ENCODE data around the gene KAZN.

The KAZN gene

GRCh38 chr1:14944471-14944985, 346.0 kb downstream of the KAZN start:
- TF ChIP-seq GATA3 (IDR thresholded peaks at IDR 0.05; ENCODE audit: low read depth, low read length) (no peak), GATA2 (IDR thresholded peaks at IDR 0.05; ENCODE audit: low read depth, low read length) (no peak)

GRCh38 chr1:14945132-14946010, 346.9 kb downstream of the KAZN start:
- TF ChIP-seq GATA2 (IDR thresholded peaks at IDR 0.05; ENCODE audit: low read depth, low read length) (no peak), GATA3 (IDR thresholded peaks at IDR 0.05; ENCODE audit: low read depth, low read length) (no peak)

DNA sequence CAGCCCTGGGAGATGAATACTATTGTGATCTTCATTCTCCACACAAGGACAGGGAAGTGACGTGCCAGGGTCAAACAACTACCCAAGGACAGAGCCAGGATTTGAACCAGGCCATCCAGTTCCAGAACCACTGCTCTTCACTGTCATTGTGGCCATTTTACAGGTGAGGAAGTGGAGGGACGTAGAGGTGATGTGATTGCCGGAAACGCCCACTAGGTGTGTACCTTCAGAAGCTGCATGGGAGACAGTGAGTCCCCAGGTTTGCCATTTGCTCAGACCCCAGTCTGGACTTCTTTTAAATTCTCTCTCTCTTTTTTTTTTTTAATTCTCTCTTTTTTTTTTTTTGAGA, 347.5 kb downstream of the KAZN start:
- TF ChIP-seq GATA3 (IDR thresholded peaks at IDR 0.05; ENCODE audit: low read depth, low read length) (no peak), GATA2 (IDR thresholded peaks at IDR 0.05; ENCODE audit: low read depth, low read length) (no peak)

DNA sequence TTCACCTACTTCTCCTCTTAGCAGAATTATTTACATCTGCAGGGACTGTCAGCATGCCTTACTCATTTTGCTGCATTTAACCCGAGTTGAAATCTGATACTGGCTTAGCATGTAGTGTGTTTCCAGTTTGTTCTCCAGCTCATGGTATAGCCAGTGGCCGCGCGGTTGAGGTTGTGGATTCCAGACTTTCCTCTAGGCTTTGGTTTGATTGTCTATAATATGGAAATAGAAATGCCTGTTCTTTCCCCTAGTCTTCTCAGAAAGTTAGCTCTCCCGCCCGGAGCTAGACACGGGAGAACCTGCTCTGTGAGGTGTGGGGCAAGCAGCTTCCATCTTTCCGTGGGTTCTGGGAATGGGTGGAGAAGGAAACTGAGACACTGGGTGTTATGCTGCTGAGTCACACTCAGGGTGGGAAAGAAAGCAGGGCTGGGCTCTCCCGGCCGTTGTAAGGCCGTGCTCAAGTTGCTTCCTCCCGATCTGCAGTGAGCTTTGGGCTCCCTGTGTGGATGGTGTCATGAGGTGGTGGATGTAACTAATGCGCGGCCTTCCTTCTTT, 348.3 kb downstream of the KAZN start:
- no peak for TF ChIP-seq GATA2 (IDR thresholded peaks at IDR 0.05; ENCODE audit: low read depth, low read length)
- TF ChIP-seq GATA3 (IDR thresholded peaks at IDR 0.05; ENCODE audit: low read depth, low read length), result no peak

GRCh38 chr1:14947421-14947820, 348.9 kb downstream of the KAZN start:
- TF ChIP-seq GATA2 (IDR thresholded peaks at IDR 0.05; ENCODE audit: low read depth, low read length) (no peak), GATA3 (IDR thresholded peaks at IDR 0.05; ENCODE audit: low read depth, low read length) (no peak)

DNA sequence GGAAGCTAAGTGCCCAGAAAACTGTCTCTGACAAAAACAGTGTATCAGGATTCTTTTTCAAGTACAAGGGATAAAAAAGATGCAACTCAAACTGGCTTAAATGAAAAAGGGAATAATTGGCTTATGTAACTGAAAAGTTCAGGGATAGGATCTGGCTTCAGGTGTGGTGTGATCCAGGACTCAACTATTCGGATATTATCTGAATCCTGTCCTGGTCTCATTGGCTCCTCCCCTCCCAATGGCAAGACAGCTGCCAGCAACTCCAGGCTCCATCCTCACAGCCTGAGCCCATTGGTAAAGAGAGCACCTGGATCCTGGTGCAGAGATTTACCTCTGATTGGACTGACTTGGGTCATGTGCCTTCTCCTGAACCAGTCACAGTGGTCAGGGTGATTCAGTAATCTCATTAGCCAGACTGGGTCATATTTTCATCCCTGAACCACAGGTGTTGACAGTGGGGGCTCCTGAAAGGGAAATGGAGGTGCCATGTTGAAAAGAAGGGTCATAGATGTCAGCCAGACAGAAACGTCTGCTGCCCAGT, 349.7 kb downstream of the KAZN start:
- no peak for TF ChIP-seq GATA2 (IDR thresholded peaks at IDR 0.05; ENCODE audit: low read depth, low read length)
- no peak for TF ChIP-seq GATA3 (IDR thresholded peaks at IDR 0.05; ENCODE audit: low read depth, low read length)

GRCh38 chr1:14949270-14949835, 350.9 kb downstream of the KAZN start:
- no peak for TF ChIP-seq GATA2 (IDR thresholded peaks at IDR 0.05; ENCODE audit: low read depth, low read length)
- no peak for TF ChIP-seq GATA3 (IDR thresholded peaks at IDR 0.05; ENCODE audit: low read depth, low read length)

- no peak for TF ChIP-seq GATA2 (IDR thresholded peaks at IDR 0.05; ENCODE audit: low read depth, low read length)
- TF ChIP-seq GATA3 (IDR thresholded peaks at IDR 0.05; ENCODE audit: low read depth, low read length), result no peak
Measured at GRCh38 chr1:14949836-14950713, 351.6 kb downstream of the KAZN start.

- no peak for TF ChIP-seq GATA2 (IDR thresholded peaks at IDR 0.05; ENCODE audit: low read depth, low read length)
- TF ChIP-seq GATA3 (IDR thresholded peaks at IDR 0.05; ENCODE audit: low read depth, low read length), result no peak
Measured at GRCh38 chr1:14951766-14952165, 353.3 kb downstream of the KAZN start.

DNA sequence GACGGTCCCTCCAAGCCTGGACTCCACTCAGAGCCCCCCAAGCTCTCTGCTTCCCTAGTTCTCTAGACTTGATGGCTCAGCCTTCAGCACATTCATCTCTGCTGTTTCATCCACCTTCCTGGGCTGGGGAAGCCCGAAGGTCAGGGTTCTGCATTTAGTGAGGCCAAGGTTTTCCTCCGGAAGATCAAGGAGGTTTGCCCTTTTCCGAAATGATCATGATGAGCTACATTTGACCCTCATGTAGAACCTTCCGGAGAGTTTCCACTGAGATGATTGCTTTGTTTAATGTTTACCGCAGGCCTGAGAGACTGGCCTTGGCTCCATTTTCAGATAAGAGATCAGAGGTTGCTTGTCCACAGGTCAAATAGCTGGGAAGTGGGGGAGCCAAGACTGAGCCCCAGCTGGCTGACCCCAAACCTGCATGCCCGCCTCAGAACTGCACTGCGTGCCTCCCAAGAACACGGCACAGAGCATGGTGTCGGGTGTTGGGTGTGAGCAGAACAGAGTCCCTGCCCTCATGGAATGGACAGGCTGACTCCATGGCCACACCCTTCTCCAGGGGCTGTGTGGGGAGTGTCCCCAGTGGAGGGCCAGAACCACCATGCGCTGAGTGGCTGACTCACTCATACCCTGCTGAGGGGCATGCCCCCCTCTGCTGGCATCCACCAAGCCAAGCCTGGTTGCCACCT, 354.3 kb downstream of the KAZN start:
- TF ChIP-seq GATA2 (IDR thresholded peaks at IDR 0.05; ENCODE audit: low read depth, low read length) (no peak), GATA3 (IDR thresholded peaks at IDR 0.05; ENCODE audit: low read depth, low read length) (no peak)

DNA sequence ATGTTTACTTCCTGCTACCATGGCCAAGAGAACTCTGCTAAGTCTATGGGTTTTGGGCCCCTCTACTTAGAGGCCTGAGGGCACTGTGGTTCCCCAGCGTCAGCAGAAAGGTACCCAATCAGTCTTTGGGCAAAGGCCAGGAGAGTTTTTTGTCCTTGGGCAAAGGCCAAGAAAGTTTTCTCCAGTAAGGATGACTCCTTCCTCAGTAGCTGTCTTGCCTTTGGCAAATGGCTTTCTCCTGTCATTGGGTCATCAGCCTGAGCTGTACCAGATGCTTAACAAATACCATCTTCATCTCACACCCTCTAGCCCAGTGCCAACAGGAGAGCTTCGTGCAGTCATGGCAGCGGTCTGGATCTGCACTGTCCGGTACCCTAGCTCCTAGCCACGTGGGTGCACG, 355.7 kb downstream of the KAZN start:
- TF ChIP-seq GATA3 (IDR thresholded peaks at IDR 0.05; ENCODE audit: low read depth, low read length) (no peak), GATA2 (IDR thresholded peaks at IDR 0.05; ENCODE audit: low read depth, low read length) (no peak)

DNA sequence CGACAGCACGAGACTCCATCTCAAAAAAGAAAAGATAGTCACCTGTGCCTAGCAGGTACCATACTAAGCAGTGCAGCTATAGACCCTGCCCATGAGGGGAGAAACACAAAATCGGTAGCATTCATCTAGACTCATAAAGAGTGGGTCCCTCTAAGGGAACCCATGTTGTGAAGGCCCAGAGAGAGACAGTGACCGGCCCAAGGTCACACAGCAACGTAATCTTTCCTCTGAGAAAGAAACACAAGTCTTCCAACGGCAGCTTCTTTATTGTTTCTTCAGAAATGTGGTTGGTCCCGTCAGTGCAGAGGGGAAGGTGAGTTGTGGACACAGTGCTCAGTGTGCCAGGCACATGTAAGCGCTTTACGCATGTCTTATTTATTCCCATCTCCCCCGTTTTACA, 356.4 kb downstream of the KAZN start:
- no peak for TF ChIP-seq GATA3 (IDR thresholded peaks at IDR 0.05; ENCODE audit: low read depth, low read length)
- TF ChIP-seq GATA2 (IDR thresholded peaks at IDR 0.05; ENCODE audit: low read depth, low read length), result no peak

DNA sequence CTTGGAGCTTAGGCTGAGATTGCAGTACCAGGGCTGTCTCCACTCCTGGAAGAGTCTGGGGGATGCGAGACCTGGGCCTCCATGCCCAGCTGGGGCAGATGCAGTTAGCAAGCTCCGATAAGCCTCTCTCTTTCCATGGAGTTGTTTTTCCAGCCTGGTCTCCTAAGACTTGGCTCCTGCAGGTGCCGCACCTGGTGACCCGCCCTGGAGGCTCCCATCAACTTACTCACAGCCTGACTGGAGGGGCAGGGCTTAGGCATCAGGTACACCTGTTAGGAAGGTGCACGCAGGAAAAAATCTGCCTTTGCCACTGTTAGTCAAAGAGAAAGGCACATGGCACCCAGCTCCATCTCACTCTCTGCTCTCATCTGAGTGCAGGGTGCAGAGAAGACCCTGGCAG, 356.9 kb downstream of the KAZN start:
- TF ChIP-seq GATA3 (IDR thresholded peaks at IDR 0.05; ENCODE audit: low read depth, low read length) (no peak), GATA2 (IDR thresholded peaks at IDR 0.05; ENCODE audit: low read depth, low read length) (no peak)

Measured in SH-SY5Y (cell line).